HG03575 (cell line): ENCODE results near the gene GRPEL2.

Experiments used
- ATAC-seq: cut with Tn5 transposase; IDR thresholded peaks from one replicate; pipeline ENCODE4 v1.9.1; 2021; ENCODE audit not compliant: unreplicated experiment, insufficient number of reproducible peaks, low FRiP score; ENCODE audit errors: extremely low read depth

Gene GRPEL2

GRCh38 chr5:149371296-149371962 lies 26.1 kb downstream of the GRPEL2 start:
- no peak for ATAC-seq

GRCh38 chr5:149372076-149372795 lies 26.9 kb downstream of the GRPEL2 start:
- ATAC-seq: no peak

GRCh38 chr5:149372932-149373331 lies 27.6 kb downstream of the GRPEL2 start:
- ATAC-seq: no peak

- no peak for ATAC-seq
Observed at GRCh38 chr5:149374303-149374702, 29.0 kb downstream of the GRPEL2 start.

- no peak for ATAC-seq
Observed at GRCh38 chr5:149374801-149375200, 29.5 kb downstream of the GRPEL2 start.

GRCh38 chr5:149375434-149375833 lies 30.1 kb downstream of the GRPEL2 start:
- no peak for ATAC-seq

- no peak for ATAC-seq
Observed at GRCh38 chr5:149376104-149376503, 30.8 kb downstream of the GRPEL2 start.

- ATAC-seq: no peak
Observed at GRCh38 chr5:149376711-149377447, 31.6 kb downstream of the GRPEL2 start.

GRCh38 chr5:149378241-149378820 lies 33.0 kb downstream of the GRPEL2 start:
- ATAC-seq: no peak

- ATAC-seq: no peak
Observed at GRCh38 chr5:149379177-149379761, 34.0 kb downstream of the GRPEL2 start, which contains the start of gene IL17B. Gene IL17B, minus strand, starts transcription at chr5:149379292. Its CDS starts 67 bp downstream, at chr5:149379225.

- no peak for ATAC-seq
Observed at GRCh38 chr5:149379818-149380374, 34.6 kb downstream of the GRPEL2 start.

GRCh38 chr5:149380466-149381121 lies 35.3 kb downstream of the GRPEL2 start:
- ATAC-seq: no peak

- ATAC-seq: no peak
Observed at GRCh38 chr5:149381261-149381985, 36.1 kb downstream of the GRPEL2 start.

GRCh38 chr5:149381986-149382338 lies 36.7 kb downstream of the GRPEL2 start:
- ATAC-seq: no peak

- ATAC-seq: no peak
Observed at GRCh38 chr5:149382517-149383220, 37.4 kb downstream of the GRPEL2 start.

- ATAC-seq: no peak
Observed at GRCh38 chr5:149383399-149383798, 38.1 kb downstream of the GRPEL2 start.

GRCh38 chr5:149386166-149386565 lies 40.9 kb downstream of the GRPEL2 start:
- ATAC-seq: no peak
